Activated CD4-positive, CD25-positive, alpha-beta regulatory T cell treated with anti-CD3 and anti-CD28 coated beads, Interleukin-2, amount 50 U/mL, for 16 hours (primary cell): Measurements from ENCODE around the gene FRMPD2.
"Not testable (repeated sequence)": the region's sequence is repeated elsewhere in the genome, so short reads cannot be mapped to it uniquely, and the experiment has no call there.

Experiments
- DNase-seq: peaks from one replicate; pipeline ENCODE4 v3.0.0-alpha.2; 2020; ENCODE audit warnings: low read depth, low spot score

FRMPD2 gene

DNA sequence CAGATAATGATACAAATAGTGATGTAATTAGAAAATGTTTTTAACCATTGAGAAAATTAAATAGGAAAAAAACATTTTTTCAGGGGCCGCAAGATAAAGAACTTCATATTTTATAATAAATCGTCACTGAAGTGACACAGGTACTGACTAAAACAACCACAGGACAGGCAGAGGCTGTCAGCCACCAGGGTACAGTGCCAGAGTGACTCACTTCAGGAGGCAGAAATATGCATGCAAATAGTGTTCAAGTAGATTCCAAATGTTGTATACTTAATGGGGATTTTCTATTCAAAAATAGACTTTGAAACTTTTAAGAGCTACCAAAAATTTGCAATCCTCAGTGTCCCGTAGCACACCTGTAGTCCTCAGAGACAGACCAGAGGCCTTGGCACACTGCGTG is 68.6 kb downstream of the FRMPD2 start:
- DNase-seq: no peak

DNA sequence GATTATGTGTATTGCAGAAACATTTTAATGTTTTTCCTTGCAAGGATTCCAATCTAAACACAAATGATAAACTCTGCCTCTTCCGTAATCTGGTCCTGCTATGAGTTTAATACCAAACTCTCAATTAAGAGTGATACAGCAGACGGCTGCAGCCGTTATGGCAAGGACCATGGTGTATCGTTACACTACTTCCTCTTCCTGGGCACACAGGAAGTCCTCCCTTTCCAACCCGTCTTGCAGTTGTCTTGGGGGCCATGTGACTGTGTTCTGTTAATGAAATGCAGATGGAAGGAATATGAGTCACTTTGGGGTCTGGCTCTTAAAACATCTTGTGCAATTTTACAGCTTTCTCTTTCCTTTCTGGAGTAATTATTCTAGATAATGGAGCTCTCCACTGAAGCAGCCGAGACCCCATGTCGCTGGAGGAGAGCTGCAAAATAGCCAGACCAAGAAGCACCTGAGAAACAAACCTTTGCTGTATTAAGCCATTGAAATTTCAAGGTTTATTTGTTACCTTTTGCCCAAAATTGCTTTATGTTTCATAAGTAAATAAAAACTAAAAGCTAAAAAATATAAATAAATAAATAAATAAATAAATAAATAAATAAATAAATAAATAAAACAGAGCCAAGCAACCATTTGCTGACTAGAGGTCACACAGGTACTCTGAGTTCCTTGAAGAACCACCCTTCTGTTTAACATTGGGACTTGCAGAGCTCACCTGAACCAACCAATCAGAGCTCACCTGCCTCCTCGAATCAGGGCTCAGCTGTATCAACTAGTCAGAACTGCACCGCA is 74.7 kb downstream of the FRMPD2 start:
- no peak for DNase-seq

DNA sequence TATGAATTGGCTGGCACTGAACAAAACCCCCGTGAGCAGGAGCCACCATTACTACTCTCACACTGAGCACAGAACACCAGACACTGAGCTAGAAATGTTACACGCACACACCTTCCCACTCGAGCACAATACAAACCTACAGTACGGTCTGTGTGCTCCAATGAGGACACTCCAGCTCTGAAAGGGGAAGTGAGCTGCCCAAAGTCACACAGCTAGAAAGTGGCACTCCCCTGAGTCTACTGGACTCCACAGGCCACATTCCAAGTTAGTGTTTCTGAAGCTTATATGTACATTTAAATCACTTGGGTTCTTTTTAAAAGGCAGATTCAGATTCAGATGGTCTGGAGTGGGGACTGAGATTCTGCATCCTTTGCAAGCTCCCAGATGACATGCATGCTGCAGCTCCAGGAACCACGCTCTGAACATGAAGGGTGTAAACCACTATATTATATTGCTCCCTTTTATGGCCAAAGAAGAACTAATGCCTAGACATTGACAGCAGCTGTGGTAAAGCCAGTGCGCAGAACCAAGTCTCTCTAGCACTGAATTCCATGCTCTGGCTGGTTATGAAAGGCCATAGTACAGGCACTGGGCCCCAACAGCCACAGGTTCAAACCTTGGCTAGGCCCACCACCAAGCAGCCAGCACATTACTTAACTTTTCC is 77.1 kb downstream of the FRMPD2 start:
- no peak for DNase-seq

DNA sequence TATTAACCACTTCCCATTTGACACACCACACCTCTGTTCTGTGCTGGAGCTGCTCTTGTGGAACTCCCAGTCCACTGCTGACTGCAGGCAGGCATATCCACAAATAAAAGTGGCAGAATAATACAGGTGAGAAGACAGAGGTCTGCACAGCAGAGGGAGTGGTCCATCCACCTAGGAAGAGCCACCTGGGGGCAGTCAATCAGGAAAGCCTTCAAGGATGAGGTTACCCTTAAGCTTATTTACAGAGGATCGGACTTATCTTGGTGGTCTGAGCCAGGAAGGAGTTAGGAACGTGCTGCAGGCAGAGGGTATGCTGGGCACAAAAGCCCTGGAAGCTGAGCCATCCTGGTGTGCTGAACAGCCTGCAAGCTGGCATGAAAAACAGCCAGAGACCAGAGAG is 78.7 kb downstream of the FRMPD2 start:
- no peak for DNase-seq

DNA sequence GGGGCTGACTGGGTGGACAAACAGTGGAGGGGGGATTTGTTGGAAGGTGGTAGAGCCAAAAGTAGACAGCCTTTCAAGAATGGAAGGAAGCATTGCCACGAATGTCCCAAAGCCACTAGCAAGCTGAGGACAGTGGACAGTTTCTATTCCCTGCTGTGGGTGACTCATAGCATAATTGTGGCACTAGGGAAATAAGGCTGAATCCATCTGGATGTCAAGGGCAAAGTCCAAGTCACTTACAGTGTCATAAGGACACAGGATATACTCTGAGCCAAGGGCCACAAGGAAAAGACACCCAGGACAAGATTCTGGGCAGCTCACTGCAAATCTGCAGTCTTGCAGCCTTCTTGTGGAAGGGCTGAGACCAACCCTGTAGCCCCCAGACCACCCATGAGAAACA is 79.7 kb downstream of the FRMPD2 start:
- DNase-seq: no peak

DNA sequence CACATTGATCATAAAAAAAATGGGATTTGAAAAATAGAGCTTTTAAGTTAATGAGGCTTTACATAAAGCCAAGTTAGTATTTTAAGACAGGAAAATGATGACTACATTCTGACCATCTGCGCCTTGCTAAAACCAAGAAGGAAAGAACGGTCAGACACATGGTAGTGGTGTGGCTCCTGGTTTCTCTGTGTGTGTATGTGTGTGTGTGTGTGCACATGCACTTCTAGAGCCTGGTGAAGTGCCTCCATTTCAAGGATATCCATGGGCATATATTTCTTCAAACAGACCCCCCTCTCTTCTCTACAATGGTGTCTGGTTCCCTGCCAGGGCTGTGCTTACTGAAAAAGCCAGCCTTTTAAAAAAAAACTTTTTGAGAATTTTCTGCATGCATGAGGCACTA is 80.9 kb downstream of the FRMPD2 start:
- DNase-seq: no peak

DNA sequence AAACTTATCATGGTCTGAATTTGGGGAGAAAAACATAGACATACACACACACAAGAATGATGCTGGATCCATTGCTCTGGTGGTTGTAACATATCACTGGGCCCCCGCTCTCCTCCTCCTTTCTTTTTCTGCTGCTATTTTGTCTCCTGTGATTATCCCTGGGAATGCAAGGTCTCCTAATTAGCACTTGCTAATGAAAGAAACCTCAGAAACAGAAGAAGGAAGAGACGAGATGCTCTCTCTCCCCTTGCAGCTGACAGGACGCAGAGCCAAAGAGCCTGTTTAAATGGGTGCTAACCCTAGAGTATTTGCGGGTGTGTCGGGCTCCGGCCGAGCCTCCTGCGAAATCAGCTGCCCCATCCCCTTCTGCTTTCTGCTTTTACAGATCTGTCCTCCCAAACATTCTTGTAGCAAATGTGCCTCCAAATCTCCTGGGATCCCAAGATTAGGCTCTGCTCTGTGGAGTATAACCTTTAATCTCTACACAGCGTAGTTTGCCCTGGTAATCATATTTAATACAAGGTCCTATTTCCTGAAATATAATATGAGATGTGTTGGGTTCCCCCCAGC is 81.5 kb downstream of the FRMPD2 start:
- DNase-seq: no peak

DNA sequence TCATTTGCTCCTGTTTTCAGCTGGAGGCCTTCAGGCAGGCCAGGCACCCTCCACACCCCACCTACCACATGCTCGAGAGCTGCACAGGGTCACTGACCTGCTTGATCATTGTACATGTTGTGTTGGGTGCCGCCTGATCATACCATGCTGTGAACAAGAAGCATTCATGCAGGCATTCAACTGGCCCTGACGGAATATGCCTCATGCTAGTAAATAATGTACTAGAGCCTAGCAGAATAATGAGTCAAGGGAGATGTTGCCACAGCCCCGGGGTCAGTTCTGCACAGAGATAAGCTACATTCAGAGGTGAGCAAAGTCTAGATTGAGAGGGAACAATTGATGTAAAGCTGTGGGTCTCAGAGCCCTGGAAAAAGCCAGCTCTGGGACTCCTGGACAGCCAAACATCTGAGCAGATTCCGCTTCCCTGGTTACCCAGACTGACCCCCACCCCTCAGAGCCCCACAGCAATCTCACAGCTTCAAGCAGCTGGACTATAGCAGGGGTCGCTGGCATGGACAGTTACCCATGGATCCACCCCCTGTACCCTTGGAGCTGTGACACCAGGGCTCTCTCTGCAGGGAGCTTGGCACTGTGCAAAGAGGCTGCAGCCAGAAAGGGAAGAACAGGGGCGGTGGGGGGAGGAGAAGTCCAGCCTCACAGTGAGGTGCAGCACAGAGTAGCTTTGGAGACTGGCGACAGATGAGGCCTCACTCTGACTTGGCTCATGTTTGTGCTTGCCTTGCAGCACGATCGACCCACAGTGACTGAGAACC is 86.6 kb downstream of the FRMPD2 start:
- DNase-seq: no peak

DNA sequence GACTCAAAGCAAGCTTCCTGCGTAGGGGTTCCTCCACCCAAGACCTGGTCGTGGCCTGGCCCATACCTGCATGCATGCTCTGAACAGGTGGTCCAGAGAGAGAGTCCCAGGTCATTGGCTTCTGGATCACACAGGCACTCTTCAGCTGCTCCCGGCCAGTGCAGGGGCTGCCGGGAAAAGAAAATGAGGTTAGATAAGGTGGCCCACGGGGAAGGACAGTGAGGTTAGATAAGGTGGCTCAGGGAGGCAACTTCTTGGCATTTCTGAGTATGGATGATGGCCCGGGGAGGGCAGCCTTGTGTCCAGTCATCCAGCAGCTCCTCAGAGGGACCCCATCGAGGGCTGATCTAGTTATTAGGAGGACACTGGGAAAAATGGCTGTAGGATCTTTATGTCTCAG is 87.4 kb downstream of the FRMPD2 start:
- DNase-seq: no peak

DNA sequence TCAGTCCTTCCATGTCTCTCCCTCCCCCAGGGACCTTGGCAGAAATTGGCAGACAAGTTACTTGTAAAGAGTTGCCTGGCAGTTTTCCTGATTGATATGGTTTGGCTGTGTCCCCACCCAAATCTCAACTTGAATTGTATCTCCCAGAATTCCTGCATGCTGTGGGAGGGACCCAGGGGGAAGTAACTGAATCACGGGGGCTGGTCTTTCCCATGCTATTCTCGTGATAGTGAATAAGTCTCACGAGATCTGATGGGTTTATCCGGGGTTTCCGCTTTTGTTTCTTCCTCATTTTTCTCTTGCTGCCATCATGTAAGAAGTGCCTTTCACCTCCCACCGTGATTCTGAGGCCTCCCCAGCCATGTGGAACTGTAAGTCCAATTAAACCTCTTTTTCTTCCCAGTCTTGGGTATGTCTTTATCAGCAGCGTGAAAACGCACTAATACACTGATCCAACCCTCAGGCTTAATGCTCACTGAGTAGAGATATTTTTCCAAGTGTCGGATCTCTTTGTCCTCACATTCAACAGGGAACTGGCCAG is 88.2 kb downstream of the FRMPD2 start:
- not testable (repeated sequence) for DNase-seq

DNA sequence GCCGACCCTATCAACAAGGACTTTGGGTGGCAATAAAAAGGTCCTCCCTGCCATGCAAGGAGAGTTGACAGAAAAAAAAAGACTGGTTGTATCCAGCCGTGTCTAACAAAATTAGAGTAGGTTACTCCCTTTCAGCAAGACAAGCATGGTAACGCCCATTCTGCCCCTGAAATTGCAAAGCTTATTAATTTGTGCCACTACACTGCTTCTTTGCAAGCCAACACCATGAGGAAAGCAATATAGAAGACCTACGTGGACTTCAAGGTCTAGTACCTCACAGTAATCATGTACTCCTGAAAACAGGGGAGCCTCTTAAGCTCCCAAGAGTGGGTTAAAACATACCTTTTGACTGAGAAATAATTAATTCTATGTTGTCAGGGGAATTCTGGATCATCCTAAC is 90.3 kb downstream of the FRMPD2 start:
- no peak for DNase-seq

DNA sequence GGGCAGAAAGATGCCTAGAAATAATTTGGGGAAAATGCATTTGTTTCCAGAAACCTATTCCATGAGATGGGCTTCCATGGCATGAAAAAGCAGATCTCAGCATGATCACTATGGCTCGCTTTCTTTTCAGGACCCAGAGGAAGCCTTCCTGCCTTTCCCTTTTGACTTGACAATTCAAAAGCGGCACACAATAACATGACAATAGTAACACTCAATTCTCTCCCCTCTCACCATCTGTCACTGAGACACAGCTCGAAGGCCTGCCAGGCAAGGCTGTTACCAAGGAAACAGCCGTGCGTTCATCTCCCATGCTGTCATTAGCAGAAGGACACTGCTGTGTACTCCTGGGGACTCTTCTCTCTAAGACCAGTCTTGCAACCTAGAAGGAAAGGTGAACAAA is 101.8 kb downstream of the FRMPD2 start:
- not testable (repeated sequence) for DNase-seq

DNA sequence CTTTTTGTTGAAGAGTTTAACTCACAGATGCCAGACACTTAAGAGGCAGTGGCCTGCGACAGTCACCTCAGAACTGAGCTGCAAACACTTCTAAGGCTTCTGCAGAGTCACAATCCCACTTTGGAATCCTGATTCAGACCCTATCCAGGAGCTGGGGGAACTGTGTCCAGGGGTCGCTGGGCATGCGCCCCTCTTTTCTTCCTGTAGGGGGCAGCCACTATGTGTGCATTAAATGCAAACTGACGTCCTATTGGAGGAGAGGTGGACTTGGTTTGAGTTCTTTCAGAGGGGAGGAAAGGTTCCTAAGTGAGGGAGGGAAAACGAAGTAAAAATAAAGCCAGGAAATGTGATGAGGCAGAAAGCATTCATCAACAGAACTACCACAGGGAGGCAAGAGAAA is 113.8 kb downstream of the FRMPD2 start:
- DNase-seq: not testable (repeated sequence)

DNA sequence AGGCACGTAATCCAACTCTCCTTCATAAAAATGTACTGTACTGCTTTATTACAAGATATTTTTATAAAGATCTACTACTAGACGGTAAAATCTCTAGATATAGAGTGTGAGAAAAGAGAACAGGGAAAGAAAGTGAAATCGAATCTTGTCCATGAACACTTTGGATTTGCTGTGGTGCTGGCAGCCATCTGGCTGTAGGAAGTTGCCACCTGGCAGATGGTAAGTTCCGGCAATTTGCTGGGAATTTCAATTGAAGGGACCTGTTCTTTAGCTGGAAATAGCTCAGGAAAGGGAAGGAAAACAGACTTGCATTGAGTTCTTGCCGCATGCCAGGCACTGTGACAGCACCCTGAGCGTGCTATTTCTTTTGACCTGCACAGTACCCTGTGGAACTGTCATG is 114.3 kb downstream of the FRMPD2 start:
- not testable (repeated sequence) for DNase-seq

DNA sequence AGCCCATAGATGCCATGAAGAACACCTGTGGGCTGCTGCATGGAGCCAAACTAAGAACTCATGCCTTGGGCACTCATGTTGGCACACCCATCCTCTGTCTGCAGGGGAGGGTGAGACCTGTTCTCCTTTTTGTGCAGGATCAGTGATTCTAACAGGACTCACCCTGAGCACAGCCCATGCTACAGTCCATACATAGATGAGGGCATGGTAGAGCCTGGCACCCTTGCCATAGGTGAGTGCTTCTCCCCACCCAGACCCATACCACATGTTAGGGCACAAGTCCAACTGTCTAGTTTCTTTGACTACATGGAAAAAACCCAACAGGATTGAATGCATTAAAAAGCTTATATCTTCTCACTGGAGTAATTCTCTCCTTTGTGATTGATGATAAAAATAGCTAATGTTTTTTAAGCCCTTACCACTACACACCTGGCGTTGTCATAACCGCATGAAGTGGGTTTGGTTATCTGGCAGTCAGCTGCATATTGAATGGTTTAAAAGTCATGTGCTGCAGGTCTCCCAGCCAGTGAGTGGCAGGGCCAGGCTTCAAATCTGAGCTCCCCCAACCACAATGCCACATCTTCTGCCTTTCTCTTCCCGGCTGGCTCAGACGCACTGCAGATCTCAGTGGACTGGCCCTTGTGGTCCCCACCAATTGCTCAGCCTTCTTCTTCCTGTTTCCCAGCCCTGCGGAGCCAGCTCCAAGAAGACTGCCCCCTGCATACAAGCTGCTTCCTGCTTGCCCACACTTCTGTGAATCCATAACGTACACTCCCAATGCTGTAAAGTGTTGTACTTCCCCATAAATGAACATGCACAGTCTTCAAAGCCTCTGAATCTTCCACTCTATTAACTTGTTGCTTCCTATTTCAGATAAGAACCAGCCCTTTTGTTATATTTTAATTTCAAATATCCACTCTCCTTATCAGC is 120.0 kb downstream of the FRMPD2 start:
- not testable (repeated sequence) for DNase-seq

DNA sequence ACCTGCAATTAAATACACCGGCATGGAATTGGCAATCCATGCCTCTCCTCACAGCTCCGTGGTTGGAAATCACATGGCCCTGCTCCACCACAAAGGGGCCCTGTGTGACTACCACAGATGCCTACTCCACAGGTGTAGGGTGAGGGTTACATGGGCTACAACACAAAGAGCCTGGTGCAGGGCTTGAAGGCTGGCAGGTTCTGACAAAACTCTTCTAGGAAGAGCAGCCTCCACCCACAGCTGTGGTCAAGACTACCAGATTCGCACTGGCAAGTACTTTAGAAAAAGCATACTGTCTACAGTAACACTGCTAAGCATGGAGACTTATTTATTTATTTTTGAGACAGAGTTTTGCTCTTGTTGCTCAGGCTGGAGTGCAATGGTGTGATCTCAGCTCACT is 126.9 kb downstream of the FRMPD2 start:
- not testable (repeated sequence) for DNase-seq

DNA sequence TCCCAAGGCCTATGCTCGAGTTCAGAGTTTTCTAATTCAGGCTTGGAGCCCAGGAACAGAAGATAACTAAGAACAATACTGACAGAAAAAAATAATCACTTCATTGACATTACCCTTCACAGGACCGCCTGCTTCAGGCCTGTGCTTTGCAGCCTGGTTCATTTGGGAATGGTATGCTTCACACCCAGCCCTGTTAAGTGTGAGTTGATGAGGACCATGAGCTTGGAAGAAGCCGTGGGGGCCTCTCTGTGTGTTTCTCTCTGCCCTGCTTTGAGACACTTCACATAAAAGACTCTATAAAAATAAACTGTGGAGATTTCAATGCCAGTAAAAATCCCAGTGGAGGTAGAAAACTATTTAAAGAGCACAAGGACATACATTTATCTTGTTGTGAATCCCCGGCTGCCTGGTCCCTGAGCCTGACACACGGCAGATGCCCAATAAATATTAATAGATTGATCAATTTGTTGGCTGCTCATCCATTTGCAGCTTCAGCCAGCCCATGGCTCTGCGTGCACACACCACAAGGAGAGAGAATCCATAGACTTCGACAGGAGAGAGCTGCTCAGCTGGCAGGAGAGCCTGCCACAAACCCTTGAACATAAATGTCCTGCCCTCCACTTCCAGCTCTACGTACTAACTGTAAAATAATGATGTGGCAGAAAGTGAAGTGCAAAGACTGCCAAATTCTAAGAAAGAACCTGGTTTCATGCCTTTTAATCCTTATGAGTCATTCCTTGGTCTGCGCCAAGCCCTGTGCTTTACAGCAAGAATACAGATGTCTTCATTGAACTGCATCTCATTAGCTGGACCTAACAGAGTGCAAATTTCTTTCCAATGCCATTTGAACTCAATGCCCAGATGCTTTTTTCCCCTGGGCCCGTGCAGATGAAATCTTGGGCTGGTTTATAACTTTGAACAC is 130.5 kb downstream of the FRMPD2 start:
- not testable (repeated sequence) for DNase-seq

DNA sequence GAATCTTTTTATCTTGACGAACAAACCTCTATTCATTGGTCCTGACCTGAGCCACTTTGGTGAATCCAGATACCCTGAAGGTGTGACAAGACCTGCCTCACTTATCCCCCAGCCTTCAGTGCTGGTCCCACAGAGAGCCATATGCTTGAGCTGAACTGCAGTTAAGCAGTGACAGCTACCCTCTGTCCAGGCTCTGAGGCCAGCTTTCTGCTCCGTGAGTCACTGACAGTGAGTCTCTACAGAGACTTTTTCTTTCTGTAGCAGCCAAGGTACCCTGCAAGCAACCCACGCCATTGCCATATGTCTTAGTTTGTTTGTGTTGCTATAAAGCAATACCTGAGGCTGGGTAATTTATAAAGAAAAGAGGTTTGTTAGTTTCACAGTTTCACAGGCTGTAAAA is 133.5 kb downstream of the FRMPD2 start:
- DNase-seq: not testable (repeated sequence)

DNA sequence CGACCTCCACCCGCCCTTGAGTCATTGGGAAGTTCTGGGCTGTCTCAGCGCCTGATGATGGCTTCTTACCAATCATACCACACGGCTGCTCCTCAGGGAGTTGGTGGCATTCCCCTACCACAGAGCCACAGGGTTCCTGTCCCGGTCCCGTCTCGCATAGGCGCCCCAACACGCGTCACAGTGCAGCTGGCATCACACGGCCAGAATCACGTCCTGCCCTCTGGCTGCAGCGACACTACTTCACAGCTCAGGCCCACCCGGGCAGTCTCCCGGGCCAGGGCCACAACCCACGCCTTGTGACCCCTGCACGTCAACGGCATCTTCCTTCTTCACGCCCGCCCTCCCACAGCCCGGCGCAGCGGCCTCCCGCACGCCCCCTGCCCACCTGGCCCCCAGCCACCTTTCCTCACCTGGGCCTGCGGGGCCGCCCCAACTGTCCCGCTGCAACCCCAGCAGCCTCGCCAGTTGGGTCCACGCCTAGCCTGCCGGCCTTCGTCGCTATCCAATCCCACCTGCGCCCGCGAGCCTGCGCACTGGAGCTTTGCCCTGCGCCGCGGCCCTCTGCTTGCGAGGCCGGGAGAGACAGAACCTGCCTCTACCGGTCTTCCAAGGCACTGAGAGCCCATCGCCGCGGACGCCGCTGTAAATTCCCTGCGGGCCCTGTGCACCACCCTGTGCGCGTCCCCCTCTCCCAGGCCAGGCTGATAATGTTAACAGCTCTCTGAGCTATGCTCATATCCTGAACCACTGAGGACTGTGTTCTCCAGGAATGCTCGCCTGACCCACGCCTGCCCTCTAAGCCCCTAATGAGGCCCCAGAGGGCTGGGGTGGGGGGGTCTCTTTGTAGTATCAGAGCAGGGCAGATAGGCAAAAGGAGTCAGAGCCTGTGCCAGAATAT is 134.3 kb downstream of the FRMPD2 start:
- DNase-seq: not testable (repeated sequence)
